CD4-positive, alpha-beta T cell treated with Interleukin-1 beta for 1 hour (primary cell): ENCODE measurements around the gene SND1.

Source experiments
- DNase-seq, 2 donors: peaks; one replicate each; pipeline ENCODE4 v3.0.0-alpha.2; 2020 to 2022

SND1 gene

GRCh38 chr7:127769696-127770400, 117.9 kb downstream of the SND1 start:
- no peak for DNase-seq

- no peak for DNase-seq
These were observed 118.9 kb downstream of the SND1 start for GRCh38 chr7:127770885-127771284.

GRCh38 chr7:127771707-127772106, 119.7 kb downstream of the SND1 start:
- no peak for DNase-seq

GRCh38 chr7:127776776-127777386, 124.9 kb downstream of the SND1 start:
- DNase-seq, result no peak

- no peak for DNase-seq
These were observed 128.5 kb downstream of the SND1 start for GRCh38 chr7:127780489-127780888.

- no peak for DNase-seq
These were observed 129.1 kb downstream of the SND1 start for GRCh38 chr7:127781081-127781480.

GRCh38 chr7:127782075-127782474, 130.1 kb downstream of the SND1 start:
- DNase-seq, result no peak

- DNase-seq, result no peak
These were observed 130.9 kb downstream of the SND1 start for GRCh38 chr7:127782654-127783559.

GRCh38 chr7:127786184-127786583, 134.2 kb downstream of the SND1 start:
- DNase-seq, result no peak

GRCh38 chr7:127789031-127789430, 137.0 kb downstream of the SND1 start:
- no peak for DNase-seq

GRCh38 chr7:127791446-127792189, 139.6 kb downstream of the SND1 start:
- DNase-seq, result no peak

GRCh38 chr7:127792528-127793342, 140.7 kb downstream of the SND1 start:
- DNase-seq, result peak; percentile 16 to 28

- DNase-seq, result peak in 1 of 2 donors; percentile 3
These were observed 141.6 kb downstream of the SND1 start for GRCh38 chr7:127793582-127793981.

GRCh38 chr7:127794136-127794535, 142.1 kb downstream of the SND1 start:
- DNase-seq, result no peak

GRCh38 chr7:127794551-127794950, 142.6 kb downstream of the SND1 start:
- no peak for DNase-seq

GRCh38 chr7:127798023-127798422, 146.0 kb downstream of the SND1 start:
- no peak for DNase-seq

GRCh38 chr7:127798769-127799372, 146.9 kb downstream of the SND1 start:
- no peak for DNase-seq

- DNase-seq, result no peak
These were observed 147.7 kb downstream of the SND1 start for GRCh38 chr7:127799535-127800305.

- DNase-seq, result no peak
These were observed 150.9 kb downstream of the SND1 start for GRCh38 chr7:127802845-127803244.

- no peak for DNase-seq
These were observed 151.6 kb downstream of the SND1 start for GRCh38 chr7:127803626-127804025.

GRCh38 chr7:127807340-127807739, 155.3 kb downstream of the SND1 start:
- no peak for DNase-seq
